Vagina (tissue), 2 donors: Measurements from ENCODE around the gene PHKB.

ENCODE experiments used
- POLR2AphosphoS5 ChIP-seq, 2 donors: sonication (generic); formaldehyde crosslinking; IDR thresholded peaks; one replicate each; pipeline ENCODE4 v1.9.0; 2017; ENCODE audit warnings: antibody characterized with exemption in 2 of 2, mild to moderate bottlenecking in 2 of 2, low read depth in 1 of 2; ENCODE audit not compliant: insufficient read depth in 1 of 2
- TF ChIP-seq, protein P1 (sequence below), 3 experiments: fragments of 450-650 bp in 2 of 3; fragments of 200-600 bp in 1 of 3; sonication (generic) in 1 of 3; IDR thresholded peaks; one replicate each; pipeline ENCODE4 v1.5.1; 2017 to 2019; ENCODE audit warnings: antibody characterized with exemption in 3 of 3, mild to moderate bottlenecking in 2 of 3, moderate library complexity in 2 of 3

DNA sequence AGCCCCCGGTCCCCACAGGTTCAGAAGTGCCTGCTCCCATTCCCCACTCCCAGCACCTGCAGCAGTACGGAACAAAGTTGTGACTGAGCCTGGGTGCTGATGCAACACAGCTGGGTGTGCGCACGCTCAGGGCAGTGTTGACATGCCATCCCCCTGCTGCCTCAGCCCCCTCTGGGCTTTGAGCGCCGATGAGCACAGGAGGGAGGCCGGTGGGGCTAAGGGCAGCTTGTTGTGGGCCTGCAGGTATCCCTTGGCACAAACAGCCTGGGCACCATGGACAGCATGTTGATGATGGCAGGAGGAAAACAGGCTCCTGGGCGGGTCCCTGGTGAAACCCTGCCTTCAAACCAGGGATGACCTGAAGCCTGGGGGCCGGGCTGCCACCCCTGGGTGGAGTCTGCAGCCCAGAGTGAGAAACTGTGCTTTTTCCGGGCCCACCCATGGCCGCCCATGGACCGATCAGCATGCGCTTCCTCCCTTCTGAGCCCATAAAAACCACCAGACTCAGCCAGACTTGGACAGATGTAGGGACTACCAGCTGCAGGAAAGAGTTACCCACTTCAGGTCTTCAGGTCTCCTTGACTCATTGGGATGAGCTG is 175.5 kb downstream of the PHKB start:
- TF ChIP-seq, protein P1, sequence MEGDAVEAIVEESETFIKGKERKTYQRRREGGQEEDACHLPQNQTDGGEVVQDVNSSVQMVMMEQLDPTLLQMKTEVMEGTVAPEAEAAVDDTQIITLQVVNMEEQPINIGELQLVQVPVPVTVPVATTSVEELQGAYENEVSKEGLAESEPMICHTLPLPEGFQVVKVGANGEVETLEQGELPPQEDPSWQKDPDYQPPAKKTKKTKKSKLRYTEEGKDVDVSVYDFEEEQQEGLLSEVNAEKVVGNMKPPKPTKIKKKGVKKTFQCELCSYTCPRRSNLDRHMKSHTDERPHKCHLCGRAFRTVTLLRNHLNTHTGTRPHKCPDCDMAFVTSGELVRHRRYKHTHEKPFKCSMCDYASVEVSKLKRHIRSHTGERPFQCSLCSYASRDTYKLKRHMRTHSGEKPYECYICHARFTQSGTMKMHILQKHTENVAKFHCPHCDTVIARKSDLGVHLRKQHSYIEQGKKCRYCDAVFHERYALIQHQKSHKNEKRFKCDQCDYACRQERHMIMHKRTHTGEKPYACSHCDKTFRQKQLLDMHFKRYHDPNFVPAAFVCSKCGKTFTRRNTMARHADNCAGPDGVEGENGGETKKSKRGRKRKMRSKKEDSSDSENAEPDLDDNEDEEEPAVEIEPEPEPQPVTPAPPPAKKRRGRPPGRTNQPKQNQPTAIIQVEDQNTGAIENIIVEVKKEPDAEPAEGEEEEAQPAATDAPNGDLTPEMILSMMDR (IDR thresholded peaks at IDR 0.05) = no peak
- no peak for TF ChIP-seq POLR2AphosphoS5 (IDR thresholded peaks at IDR 0.05; ENCODE audit: insufficient read depth in 1 of 2, low read depth in 1 of 2)
